Thoracic aorta (tissue), 2 donors: ENCODE data around the gene LDLRAD4. TPM values are rescaled to one million over a fixed set of nuclear protein-coding genes. Genes with fewer than 3 reads are reported as not detected.

ENCODE experiments used
- ATAC-seq: fragments of 150-250 bp; one replicate; pipeline ENCODE4 v1.8.0; 2017; ENCODE audit warnings: low read depth; ENCODE audit not compliant: insufficient number of reproducible peaks, low FRiP score
- DNase-seq: peaks from one replicate; pipeline ENCODE4 v3.0.0-alpha.2; 2020; ENCODE audit warnings: low spot score
- H3K27ac ChIP-seq, 2 donors: fragments of 200-600 bp; sonication (generic); 1 replicate in 1 of 2; 2 replicates in 1 of 2; pipeline ENCODE4 v1.5.1; 2016; ENCODE audit warnings: mild to moderate bottlenecking in 2 of 2, moderate library complexity in 2 of 2
- H3K27me3 ChIP-seq: fragments of 200-600 bp; sonication (generic); replicated peaks from 2 replicates; pipeline ENCODE4 v1.6.0; 2016; ENCODE audit warnings: mild to moderate bottlenecking; ENCODE audit not compliant: insufficient read depth
- H3K36me3 ChIP-seq: fragments of 200-600 bp; sonication (generic); one replicate; pipeline ENCODE4 v1.5.1; 2016
- H3K4me1 ChIP-seq, 2 donors: fragments of 200-600 bp; sonication (generic); 1 replicate in 1 of 2; 2 replicates in 1 of 2; pipeline versions ENCODE4 v1.5.1 to v1.6.0; 2016; ENCODE audit warnings: low read depth in 2 of 2, mild to moderate bottlenecking in 1 of 2; ENCODE audit not compliant: control insufficient read depth in 1 of 2
- H3K4me3 ChIP-seq: fragments of 200-600 bp; sonication (generic); 2 replicates; pipeline ENCODE4 v1.5.1; 2016; ENCODE audit warnings: mild to moderate bottlenecking
- H3K9me3 ChIP-seq: fragments of 200-600 bp; sonication (generic); 2 replicates; pipeline ENCODE4 v1.5.1; 2016
- CTCF ChIP-seq: fragments of 200-600 bp; sonication (generic); IDR thresholded peaks from one replicate; pipeline ENCODE4 v1.5.1; 2019; ENCODE audit warnings: antibody characterized with exemption
- total RNA-seq, 2 donors: library from RNA; depleted of rRNA; stranded (reverse); fragments of >200 nt; gene quantifications; one replicate each; pipeline versions ENCODE4 v1.1.0 to v1.2.3, GENCODE V29; 2016

The LDLRAD4 gene
- total RNA-seq, 2 donors from 2014 or later, result 98.4 to 135 TPM

- DNase-seq (no peak), ATAC-seq (no peak)
- Histone ChIP-seq H3K9me3 (no peaks in the 10 kb centered on the region), H3K4me1 (no peaks in the 10 kb centered on the region), H3K4me3 (no peak overlapping the region), H3K36me3 (no peaks in the 10 kb centered on the region), H3K27ac (no peak overlapping the region), H3K27me3 (no peaks in the 10 kb centered on the region)
- no peak for TF ChIP-seq CTCF
These were observed 31.1 kb upstream of the LDLRAD4 start for GRCh38 chr18:13187498-13187897.

GRCh38 chr18:13191031-13191430, 27.5 kb upstream of the LDLRAD4 start:
- no peaks in the 10 kb centered on the region for H3K9me3 ChIP-seq
- H3K27me3 ChIP-seq, result no peaks in the 10 kb centered on the region
- DNase-seq (no peak), ATAC-seq (no peak)
- no peak overlapping the region for H3K27ac ChIP-seq
- H3K4me3 ChIP-seq, result no peak overlapping the region
- no peaks in the 10 kb centered on the region for H3K36me3 ChIP-seq
- no peak for TF ChIP-seq CTCF
- H3K4me1 ChIP-seq, result no peaks in the 10 kb centered on the region

GRCh38 chr18:13191779-13192178, 26.8 kb upstream of the LDLRAD4 start:
- DNase-seq (no peak), ATAC-seq (no peak)
- no peaks in the 10 kb centered on the region for H3K9me3 ChIP-seq
- no peak overlapping the region for H3K4me3 ChIP-seq
- H3K4me1 ChIP-seq, result no peaks in the 10 kb centered on the region
- H3K27ac ChIP-seq, result no peak overlapping the region
- no peaks in the 10 kb centered on the region for H3K36me3 ChIP-seq
- no peaks in the 10 kb centered on the region for H3K27me3 ChIP-seq
- no peak for TF ChIP-seq CTCF

GRCh38 chr18:13192970-13193369, 25.6 kb upstream of the LDLRAD4 start:
- H3K4me3 ChIP-seq, result no peak overlapping the region
- no peaks in the 10 kb centered on the region for H3K4me1 ChIP-seq
- TF ChIP-seq CTCF, result no peak
- DNase-seq (no peak), ATAC-seq (no peak)
- no peak overlapping the region for H3K27ac ChIP-seq
- H3K36me3 ChIP-seq, result no peaks in the 10 kb centered on the region
- no peaks in the 10 kb centered on the region for H3K27me3 ChIP-seq
- H3K9me3 ChIP-seq, result no peaks in the 10 kb centered on the region

- ATAC-seq, result no peak
- Histone ChIP-seq H3K9me3 (peaks cover 7% of the 10 kb centered on the region), H3K4me1 (no peaks in the 10 kb centered on the region), H3K4me3 (no peak overlapping the region), H3K27me3 (no peaks in the 10 kb centered on the region), H3K36me3 (no peaks in the 10 kb centered on the region), H3K27ac (no peak overlapping the region)
- DNase-seq, result no peak
- TF ChIP-seq CTCF, result no peak
These were observed 24.3 kb upstream of the LDLRAD4 start for GRCh38 chr18:13194239-13194638.
